NCI-H187 treated with DMSO at 0.1 percent for 48 hours (cell line): Measurements from ENCODE around the gene SNCAIP.

Experiments
- DNase-seq: peaks from one replicate; lab custom pipeline; 2025; lab: John Stamatoyannopoulos, UW

SNCAIP gene

GRCh38 chr5:122398016-122398415 lies 86.0 kb downstream of the SNCAIP start:
- DNase-seq = no peak

DNA sequence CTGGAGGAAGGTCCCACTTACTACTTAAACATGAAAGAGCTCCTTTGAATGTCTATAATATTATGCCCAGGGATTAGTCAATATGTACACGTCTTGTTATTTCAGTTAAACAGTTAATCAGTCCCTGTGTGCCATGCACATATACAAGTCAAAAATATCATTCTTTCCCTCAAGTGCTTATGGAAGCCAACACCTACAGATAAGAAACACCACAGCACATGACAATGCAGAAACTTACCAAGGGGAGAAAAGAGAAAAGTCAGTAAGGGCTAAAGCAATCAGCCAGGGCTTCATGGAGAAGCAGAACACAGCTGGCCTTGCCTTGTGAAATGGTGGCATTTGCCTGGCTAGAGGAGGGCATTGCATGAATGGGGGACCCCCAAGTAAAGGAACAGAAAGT lies 88.3 kb downstream of the SNCAIP start:
- DNase-seq = no peak

DNA sequence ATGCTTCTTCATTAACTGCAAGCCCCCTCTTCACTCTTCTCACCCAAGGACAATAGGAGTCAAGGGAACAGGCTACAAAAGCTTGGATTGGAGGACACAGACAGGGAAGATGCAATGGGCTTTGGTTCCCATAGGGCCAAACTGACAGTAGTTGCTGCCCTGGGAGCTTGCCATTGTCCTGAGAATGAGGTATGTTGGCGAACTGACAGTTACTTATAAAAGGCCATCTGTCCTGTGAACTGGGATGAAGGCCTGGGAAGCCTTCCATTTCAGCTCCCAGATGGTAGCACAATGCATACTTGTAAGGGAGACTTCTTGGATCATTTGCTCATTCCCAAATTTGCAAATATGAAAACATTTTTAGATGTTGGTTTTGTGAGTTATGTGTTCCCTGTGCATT lies 88.9 kb downstream of the SNCAIP start:
- DNase-seq = no peak

DNA sequence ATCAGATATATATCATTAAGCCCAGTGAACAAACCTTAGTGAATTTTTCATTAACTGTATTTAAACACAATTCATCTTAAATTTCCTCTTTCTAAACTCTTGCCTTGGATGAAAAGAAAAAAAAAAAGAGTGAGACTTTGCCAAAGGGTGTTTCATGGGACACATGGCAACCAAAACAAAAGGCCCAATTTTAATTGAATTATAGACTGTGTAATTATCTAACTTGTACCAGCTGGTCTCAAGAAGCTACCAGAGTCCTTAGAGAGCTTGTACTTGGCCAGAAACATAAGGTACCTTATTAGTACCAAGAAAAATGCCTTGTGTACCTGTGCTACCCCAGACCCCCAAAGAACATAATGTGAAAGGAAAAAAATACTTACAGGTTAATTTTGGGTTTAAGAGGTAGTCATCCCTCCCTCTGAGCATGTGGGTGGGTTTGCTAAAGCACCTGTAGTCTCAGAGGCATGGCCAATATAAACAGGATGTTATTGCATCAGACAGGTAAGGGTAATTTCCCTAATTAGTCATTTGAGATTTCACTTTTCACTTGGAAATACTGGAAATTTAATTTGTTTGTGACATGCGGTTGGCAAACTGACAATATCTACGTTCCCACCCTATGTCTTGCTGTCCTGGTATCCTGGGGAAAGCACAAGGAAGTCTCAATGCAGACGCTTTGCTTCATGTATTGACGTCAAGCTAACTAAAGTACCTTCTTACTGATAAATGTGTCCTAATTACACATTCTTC lies 90.1 kb downstream of the SNCAIP start:
- DNase-seq = no peak

- no peak for DNase-seq
Observed at GRCh38 chr5:122402955-122403685, 91.1 kb downstream of the SNCAIP start.

DNA sequence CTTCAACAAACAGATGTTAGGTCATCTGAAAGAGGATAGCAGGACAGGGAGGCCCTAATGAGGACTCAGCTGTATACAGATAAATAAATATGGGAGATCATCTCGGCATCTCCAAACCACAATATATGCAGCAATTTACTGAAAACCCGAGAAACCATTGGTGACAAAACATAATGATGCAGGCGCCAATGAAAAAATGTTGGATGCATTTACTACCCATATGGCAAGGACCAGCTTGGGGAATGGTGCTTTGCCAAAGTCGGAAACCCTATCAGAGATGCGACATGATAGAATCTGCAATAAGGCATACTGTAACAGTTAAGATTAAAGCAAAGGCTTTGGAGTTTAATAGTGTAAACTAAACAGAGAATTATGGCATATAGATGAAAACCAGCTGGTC lies 92.0 kb downstream of the SNCAIP start:
- DNase-seq = no peak

GRCh38 chr5:122404653-122405362 lies 92.8 kb downstream of the SNCAIP start:
- DNase-seq = no peak

- no peak for DNase-seq
Observed at GRCh38 chr5:122405751-122406150, 93.7 kb downstream of the SNCAIP start.

DNA sequence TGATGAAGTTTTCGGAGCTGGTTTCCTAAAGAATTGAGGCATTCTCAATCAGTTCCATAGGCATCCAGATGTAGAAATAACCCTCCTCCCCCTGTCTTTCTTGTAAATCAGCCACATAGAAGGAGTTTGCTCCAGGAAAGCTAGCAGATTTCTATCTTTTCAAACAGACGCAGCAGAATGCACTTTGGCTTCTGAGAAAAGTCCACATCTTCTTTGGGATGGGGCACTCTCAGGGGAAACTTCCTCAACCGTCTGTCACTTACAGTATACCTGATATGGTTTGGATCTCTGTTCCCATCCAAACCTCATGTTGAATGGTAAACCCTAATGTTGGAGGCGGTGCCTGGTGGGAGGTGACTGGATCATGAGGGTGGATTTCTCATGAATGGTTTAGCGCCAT lies 94.1 kb downstream of the SNCAIP start:
- no peak for DNase-seq

GRCh38 chr5:122408592-122409224 lies 96.7 kb downstream of the SNCAIP start:
- no peak for DNase-seq

DNA sequence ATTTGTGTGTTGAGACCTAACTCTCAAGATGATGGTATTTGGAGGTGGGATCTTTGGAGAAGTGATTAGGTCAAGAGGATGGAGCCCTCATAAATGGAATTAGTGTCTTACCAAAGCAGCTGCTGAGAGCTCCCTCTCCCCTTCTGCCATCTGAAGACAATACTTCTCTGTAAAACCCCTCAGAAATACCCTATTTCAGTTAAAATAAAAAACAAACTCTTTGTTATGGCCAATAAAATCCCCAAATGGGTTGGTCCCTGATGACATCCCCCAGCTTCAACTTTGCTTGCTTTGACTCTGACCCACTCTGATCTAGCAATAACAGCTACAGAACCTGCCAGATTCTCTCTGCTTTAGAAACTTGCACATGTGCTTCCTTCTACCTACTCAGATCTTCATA lies 100.9 kb downstream of the SNCAIP start:
- no peak for DNase-seq

GRCh38 chr5:122413722-122414121 lies 101.7 kb downstream of the SNCAIP start:
- no peak for DNase-seq

GRCh38 chr5:122415030-122415800 lies 103.2 kb downstream of the SNCAIP start:
- peak; percentile 44 for DNase-seq

GRCh38 chr5:122415801-122416120 lies 103.7 kb downstream of the SNCAIP start:
- no peak for DNase-seq

GRCh38 chr5:122419142-122419894 lies 107.3 kb downstream of the SNCAIP start:
- peak; percentile 9 for DNase-seq

DNA sequence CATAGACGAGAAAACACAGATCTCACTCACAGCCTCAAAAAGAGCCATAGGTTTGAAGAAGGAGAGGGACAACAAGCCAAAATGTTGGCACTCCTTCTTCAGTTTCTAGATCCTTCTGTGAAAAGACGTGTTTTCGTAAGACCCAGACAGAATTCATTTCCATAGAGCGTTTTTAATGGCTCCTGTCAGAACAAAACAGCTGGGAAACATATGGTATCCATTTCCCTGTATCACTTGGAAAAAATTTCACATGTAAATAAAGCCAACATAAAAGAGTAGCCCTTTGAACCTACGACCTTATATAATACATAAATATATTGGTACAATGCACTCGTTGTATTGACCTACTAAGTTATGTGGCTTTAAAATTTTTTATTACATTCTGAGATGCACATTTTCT lies 108.1 kb downstream of the SNCAIP start:
- no peak for DNase-seq

DNA sequence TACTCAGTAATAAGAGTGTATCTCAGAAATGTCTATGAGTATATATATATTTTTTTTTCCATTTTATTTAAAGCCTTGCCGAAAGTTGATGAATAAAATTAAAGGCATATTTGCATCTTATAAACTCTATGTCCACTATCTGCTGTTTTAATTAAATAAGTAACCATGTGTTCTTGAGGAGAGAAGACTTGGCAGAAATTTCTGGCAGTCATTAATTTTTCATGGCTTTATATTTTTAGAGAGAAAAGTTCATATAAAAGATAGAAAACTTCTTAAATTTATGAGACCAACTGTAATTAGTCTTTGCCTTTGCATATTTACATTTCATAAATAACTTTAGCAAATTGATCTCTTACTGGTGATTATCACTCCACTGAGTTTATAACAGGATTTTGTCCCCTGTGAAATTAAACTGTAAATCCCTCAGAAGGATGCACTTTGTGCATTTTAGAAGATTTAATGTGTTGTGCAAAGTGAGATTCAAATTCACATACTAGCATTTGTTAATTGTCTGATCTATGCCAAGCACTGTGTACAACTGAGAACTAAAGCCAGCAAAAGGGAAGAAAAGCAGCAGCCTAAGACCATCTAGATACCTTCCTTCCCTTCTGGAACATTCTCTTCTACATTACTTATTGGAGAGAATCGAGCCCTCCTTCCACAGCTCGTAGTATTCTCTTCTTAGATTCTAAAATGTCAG lies 108.7 kb downstream of the SNCAIP start:
- DNase-seq = no peak

DNA sequence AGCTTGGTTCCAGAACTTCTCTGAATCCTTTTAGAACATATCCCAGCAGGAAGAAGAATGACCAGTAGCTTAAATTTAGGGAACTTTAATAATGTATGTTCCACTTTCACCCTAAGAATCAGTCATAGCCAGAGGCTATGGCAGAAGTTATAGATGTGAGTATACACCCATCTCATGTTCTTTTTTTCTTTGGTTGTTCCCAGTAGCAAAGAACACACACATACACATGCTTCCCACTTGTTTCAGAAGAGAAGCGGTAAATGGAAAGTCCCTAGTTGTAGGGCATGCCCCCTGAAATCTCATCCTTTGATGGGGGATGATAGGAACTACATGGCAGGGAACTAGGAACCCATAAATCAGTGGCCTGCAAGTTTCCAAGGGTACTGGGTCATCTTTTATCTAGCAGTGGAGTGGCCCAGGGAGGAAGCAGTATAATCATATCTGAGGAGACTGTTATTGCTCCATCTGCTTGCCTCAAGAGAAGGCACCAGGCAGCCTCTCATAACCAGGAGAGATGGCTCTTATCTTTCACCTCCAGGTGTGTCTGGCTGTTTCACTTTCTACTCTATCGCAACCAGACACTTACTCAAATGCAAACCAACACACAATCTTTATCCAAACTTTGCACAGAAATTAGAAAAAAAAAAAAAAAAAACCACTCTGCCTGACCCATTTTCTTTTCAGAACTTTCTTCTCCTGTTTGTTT lies 109.5 kb downstream of the SNCAIP start:
- DNase-seq = peak; percentile 9

DNA sequence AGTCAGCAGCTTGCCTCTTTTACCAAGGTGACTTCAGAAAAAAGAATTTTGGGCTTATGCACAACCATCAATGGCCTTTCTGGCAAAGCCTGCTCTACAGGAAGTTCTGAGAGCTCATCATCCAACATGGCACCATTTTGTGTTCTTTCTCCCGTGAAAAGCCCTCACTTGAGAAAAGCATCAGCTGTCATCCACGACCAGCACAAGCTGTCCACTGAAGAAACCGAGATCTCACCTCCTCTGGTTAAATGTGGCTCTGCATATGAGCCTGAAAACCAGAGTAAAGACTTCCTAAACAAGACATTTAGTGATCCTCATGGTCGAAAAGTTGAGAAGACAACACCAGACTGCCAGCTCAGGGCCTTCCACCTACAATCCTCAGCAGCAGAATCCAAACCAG lies 111.2 kb downstream of the SNCAIP start:
- DNase-seq = no peak

DNA sequence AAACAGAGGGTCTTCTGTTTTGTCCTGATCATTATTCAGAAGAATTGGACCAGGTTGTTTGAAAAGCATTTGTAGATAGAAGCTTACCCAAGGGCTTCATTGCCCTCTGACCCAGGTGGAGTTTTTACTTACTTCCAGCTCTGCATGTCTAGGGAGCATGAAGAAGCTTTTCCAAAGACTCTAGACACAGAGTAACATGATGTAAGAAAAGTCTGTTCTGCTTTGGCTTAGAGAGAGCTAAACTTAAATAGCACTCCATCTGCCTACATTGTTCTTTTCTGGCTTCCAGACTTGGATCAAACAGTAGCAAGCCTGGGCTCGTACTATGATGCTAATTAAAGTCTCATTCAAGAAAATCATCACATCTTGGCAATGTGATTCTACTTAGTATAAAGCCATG lies 112.1 kb downstream of the SNCAIP start:
- no peak for DNase-seq
